ENCODE results near the gene NANOS2.

DNA sequence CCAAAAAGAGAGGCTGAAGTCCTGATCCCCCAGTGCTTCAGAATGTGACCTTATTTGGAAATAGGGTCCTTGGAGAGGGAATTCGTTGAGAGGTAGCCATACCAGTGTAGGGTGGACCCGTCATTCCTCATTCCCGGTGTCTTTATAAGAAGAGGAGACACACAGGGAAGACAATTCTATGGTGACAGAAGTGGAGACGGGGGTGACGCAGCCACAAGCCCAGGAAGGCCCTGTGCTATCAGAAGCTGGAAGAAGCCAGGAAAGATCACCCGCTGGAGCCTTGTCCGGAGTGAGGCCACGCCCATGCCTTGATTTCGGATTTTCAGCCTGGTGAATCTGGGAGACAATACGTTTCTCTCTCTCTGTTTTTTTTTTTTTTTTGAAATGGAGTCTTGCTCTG, 9.6 kb downstream of the NANOS2 start:
- TF ChIP-seq, protein P1, sequence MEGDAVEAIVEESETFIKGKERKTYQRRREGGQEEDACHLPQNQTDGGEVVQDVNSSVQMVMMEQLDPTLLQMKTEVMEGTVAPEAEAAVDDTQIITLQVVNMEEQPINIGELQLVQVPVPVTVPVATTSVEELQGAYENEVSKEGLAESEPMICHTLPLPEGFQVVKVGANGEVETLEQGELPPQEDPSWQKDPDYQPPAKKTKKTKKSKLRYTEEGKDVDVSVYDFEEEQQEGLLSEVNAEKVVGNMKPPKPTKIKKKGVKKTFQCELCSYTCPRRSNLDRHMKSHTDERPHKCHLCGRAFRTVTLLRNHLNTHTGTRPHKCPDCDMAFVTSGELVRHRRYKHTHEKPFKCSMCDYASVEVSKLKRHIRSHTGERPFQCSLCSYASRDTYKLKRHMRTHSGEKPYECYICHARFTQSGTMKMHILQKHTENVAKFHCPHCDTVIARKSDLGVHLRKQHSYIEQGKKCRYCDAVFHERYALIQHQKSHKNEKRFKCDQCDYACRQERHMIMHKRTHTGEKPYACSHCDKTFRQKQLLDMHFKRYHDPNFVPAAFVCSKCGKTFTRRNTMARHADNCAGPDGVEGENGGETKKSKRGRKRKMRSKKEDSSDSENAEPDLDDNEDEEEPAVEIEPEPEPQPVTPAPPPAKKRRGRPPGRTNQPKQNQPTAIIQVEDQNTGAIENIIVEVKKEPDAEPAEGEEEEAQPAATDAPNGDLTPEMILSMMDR (IDR thresholded peaks at IDR 0.05), result no peak
- TF ChIP-seq POLR2A (IDR thresholded peaks at IDR 0.05), result no peak

Data from thyroid gland (tissue), 4 donors.